ENCODE results near the gene POU6F2.

- TF ChIP-seq CTCF (IDR thresholded peaks at IDR 0.05; ENCODE audit: low read depth, low read length, poor library complexity, severe bottlenecking) (no peak), EZH2phosphoT487 (IDR thresholded peaks at IDR 0.05; ENCODE audit: borderline replicate concordance, low read length) (no peak)
Observed at GRCh38 chr7:39197831-39198230, 220.1 kb downstream of the POU6F2 start.

Measured in DOHH2 (cell line).